ENCODE data around the gene C12orf50.

C12orf50 gene

GRCh38 chr12:87930627-87931026 lies 98.6 kb downstream of the C12orf50 start:
- DNase-seq (ENCODE audit: extremely low read depth, low read depth): no peak
- H3K4me3 ChIP-seq (replicated peaks; ENCODE audit: low read depth, low read length): no peak overlapping the region
- TF ChIP-seq CTCF (IDR thresholded peaks at IDR 0.05; ENCODE audit: low read depth, low read length, missing control alignments): no peak

Measured in HFF-Myc (cell line).